Heart left ventricle (tissue), 13 donors: Measurements from ENCODE around the gene NEDD4L.

Source experiments
- CTCF ChIP-seq, 12 donors: fragments of 200-600 bp; sonication (generic) in 4 of 12; IDR thresholded peaks; one replicate each; pipeline versions ENCODE4 v1.5.0 to v1.8.0; 2018 to 2022; ENCODE audit warnings: antibody characterized with exemption in 12 of 12, mild to moderate bottlenecking in 5 of 12
- POLR2A ChIP-seq, 2 donors: fragments of 450-650 bp; IDR thresholded peaks; one replicate each; pipeline ENCODE4 v1.6.1; 2017; ENCODE audit warnings: antibody characterized with exemption in 2 of 2, mild to moderate bottlenecking in 2 of 2, moderate library complexity in 2 of 2
- donor health status: ischemic (EF 13 %, LVEDD 7.1; RV severe dilation, severe dysfunction).
- donor health status: DM: no; HTN: yes; CAD: no.
- donor health status: DM: no; HTN: no; CAD: no.
- donor health status: ischemic (EF 25% LVEDD 6.9; RV normal size, moderate dysfunction).
- donor health status: ischemic (EF 25% LVEDD 5.7; RV mildly dilated, moderate dysfunction).
- donor health status: ischemic (EF 35%, LVEDD 5.7; RV mildly dilated, moderate dysfunction).
- donor health status: nonischemic (EF 11% LVEDD 7.7; RV severe dilation, severe dysfunction).
- donor health status: DM: yes; HTN: yes; CAD: no.
- donor health status: PGD.
- donor health status: ischemic (EF 29% LVEDD 5.4; RV normal size, mild dysfunction).
- donor health status: nonischemic (EF 23%, LVEDD 6.1; RV moderate dilation, normal function).

- no peak for TF ChIP-seq CTCF (IDR thresholded peaks at IDR 0.05)
- TF ChIP-seq POLR2A (IDR thresholded peaks at IDR 0.05), result no peak
Measured at GRCh38 chr18:58254873-58255511, 211.0 kb downstream of the NEDD4L start.
